Measurements from ENCODE around the gene MAP3K7.

DNA sequence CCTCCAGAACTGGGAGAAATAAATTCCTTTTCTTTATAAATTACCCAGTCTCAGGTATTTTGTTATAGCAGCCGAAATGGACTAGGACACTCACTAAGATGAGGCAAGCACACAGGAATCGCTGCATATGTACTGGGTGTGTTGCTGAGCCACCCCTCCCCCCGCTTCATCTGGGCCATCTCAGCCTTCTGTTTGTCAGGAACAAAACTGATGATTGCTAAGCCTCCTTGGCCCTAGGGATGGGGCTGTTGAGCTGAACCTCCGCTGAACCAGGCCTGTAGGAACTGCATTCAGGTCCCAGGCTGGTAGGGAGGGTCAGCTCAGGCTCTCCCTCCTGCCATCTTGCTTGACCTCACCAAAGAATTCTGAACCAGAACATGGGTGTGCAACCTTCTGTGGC lies 108.6 kb downstream of the MAP3K7 start:
- TF ChIP-seq, protein P1, sequence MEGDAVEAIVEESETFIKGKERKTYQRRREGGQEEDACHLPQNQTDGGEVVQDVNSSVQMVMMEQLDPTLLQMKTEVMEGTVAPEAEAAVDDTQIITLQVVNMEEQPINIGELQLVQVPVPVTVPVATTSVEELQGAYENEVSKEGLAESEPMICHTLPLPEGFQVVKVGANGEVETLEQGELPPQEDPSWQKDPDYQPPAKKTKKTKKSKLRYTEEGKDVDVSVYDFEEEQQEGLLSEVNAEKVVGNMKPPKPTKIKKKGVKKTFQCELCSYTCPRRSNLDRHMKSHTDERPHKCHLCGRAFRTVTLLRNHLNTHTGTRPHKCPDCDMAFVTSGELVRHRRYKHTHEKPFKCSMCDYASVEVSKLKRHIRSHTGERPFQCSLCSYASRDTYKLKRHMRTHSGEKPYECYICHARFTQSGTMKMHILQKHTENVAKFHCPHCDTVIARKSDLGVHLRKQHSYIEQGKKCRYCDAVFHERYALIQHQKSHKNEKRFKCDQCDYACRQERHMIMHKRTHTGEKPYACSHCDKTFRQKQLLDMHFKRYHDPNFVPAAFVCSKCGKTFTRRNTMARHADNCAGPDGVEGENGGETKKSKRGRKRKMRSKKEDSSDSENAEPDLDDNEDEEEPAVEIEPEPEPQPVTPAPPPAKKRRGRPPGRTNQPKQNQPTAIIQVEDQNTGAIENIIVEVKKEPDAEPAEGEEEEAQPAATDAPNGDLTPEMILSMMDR (IDR thresholded peaks at IDR 0.05; ENCODE audit: low read length): no peak; the same call in 1 of the 2 replicates
- TF ChIP-seq EZH2 (optimal IDR thresholded peaks at IDR 0.05; ENCODE audit: low read depth, low read length) (no peak), EZH2phosphoT487 (IDR thresholded peaks at IDR 0.05; ENCODE audit: low read length) (no peak)

Measured in MM.1S (cell line).